ENCODE measurements around the gene CARF.
"Not testable (repeated sequence)": the region's sequence is repeated elsewhere in the genome, so short reads cannot be mapped to it uniquely, and the experiment has no call there.

The CARF gene

DNA sequence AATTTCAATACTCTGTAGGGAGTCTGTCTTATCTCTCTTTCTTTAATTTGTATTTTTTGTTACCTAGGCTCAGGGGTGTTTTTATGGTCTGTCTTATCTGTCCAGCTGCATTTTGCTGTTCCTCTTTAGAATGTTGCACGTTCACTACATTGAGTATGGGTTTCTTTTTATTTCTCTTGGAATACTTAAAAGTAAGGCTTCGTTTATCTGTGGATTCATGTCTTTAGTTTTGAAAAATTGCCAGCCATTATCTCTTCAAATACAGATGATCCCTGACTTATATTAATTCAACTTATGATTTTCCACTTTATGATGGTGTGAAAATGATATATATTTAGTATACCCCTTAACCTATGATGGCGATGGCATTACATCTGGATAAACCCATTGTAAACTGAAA is 26.9 kb downstream of the CARF start:
- no peak for DNase-seq (ENCODE audit: low spot score)

DNA sequence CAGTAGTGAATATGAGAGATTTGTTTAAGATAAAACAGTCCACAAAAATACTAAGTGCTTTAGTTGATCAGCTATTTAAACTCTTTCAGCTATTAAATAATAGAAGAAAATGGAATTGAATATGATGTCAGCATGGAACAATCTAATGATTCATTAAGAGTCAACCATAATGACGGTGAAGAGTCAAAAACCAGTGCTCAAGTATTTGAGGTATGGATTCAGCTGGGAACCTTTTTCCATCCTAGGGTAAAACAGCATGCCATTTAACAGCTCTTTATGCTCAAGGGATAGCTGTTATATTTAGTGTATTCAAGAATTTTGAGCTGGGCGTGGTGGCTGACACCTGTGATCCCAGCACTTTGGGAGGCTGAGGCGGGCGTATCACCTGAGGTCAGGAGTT is 29.7 kb downstream of the CARF start:
- DNase-seq (ENCODE audit: low spot score) = no peak

DNA sequence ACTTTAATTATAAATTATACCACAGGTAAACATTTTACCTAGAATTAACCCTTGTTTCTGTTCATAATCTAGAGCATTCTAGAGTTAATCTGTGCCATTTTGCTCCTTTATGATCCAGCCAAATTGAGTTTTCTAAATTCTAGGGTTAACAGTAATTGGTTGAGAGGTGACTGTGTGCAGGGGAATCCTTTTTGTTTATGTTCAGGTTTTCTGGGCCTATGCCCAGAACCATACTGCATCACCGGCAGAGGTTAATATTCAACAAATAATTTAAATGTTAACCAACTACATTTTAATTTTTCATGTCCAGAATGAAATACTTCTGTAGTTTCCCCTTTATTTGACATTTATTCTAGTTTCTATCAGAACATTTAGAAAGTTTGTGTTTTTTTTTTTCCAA is 32.3 kb downstream of the CARF start:
- DNase-seq (ENCODE audit: low spot score) = no peak

DNA sequence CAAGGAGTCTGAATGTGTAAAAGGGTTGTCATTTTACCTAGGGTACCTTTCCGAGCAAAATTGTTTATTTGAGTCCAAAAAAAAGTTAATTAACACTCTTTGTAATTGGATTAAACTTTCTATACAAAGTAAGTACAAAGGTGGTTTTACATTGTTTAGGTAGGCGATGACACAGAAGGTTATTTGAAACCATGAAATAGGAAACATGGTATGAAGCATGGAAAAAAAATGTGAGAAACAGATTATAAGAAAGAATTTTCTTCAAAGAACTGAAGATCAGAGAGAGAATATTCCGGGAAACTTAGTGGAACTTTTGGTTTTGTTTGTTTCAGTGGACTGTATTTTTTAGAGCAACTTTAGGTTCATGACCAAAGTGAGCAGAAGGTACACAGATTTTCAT is 32.7 kb downstream of the CARF start:
- DNase-seq (ENCODE audit: low spot score) = no peak

DNA sequence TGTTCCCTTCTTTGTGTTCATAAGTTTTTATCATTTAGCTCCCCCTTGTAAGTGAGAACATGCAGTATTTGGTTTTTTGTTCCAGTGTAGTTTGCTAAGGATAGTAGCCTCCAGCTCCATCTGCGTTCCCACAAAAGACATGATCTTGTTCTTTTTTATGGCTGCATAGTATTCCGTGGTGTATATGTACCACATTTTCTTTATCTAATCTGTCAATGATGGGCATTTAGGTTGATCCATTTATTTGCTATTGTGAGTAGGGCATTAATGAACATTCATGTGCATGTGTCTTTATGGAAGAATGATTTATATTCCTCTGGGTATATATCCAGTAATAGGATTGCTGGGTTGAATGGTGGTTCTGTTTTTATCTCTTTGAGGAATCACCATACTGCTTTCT is 33.4 kb downstream of the CARF start:
- DNase-seq (ENCODE audit: low spot score) = no peak

DNA sequence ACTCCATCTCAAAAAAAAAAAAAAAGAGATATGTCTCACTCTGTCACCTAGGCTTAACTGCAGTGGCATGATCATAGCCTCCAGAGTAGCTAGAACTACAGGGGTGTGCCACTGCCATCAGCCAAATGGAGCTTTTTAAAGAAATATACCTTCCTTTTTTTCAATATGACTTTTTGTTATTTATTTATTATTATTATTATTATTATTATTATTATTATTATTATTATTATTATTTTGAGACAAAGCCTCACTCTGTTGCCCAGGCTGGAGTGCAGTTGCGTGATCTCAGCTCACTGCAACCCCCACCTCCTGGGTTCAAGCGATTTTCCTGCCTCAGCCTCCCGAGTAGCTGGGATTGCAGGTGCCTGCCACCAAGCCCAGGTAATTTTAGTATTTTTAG is 37.3 kb downstream of the CARF start:
- not testable (repeated sequence) for DNase-seq (ENCODE audit: low spot score)

DNA sequence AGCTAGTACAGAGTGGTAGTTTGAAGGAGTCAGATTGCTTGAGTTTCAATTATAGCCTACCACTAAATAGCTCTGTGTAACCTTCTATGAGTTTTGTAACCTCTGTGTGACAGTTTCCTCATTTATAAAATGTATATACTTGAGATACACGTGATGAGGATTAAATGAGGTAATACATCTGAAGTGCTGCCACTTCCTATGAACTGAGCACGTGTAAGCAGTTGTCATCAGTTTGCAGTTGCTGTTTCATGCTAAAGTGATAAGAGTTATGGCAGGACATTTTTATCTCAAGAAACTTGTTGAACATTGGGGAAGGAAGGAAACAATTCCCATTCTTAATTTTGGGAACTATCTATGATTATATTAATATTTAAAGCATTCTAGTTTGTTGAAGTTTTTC is 38.5 kb downstream of the CARF start:
- no peak for DNase-seq (ENCODE audit: low spot score)

DNA sequence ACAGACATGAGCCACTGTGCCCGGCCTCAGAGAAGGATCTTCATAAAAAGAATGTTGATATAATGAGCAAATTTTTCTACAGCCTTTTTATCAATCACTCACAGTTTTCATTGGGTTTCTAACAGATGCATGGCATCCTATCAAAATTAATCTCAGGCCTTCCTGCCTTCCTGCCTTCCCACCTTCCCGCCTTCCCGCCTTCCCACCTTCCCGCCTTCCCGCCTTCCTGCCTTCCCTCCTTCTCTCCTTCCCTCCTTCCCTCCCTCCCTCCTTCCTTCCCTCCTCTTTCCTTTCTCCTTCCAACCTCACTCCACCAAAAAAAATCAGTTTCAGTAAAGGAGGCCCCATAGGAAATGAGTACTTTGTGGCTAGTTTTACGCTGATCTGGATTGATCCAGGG is 48.4 kb downstream of the CARF start:
- no peak for DNase-seq (ENCODE audit: low spot score)

DNA sequence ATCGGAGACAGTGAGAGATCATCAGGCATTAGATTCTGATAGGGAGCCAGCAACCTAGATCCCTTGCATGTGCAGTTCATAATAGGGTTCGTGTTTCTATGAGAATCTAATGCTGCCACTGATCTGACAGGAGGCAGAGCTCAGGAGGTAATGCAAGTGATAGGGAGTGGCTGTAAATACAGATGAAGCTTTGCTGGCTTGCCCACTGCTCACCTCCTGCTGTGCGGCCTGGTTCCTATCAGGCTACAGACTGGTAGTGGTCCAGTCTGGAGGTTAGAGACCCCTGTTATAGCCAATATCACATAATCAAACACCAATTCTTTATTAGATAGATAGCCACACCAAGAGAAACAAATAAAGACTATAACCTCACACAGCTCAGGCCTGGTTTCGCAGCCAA is 51.6 kb downstream of the CARF start:
- DNase-seq (ENCODE audit: low spot score) = no peak

DNA sequence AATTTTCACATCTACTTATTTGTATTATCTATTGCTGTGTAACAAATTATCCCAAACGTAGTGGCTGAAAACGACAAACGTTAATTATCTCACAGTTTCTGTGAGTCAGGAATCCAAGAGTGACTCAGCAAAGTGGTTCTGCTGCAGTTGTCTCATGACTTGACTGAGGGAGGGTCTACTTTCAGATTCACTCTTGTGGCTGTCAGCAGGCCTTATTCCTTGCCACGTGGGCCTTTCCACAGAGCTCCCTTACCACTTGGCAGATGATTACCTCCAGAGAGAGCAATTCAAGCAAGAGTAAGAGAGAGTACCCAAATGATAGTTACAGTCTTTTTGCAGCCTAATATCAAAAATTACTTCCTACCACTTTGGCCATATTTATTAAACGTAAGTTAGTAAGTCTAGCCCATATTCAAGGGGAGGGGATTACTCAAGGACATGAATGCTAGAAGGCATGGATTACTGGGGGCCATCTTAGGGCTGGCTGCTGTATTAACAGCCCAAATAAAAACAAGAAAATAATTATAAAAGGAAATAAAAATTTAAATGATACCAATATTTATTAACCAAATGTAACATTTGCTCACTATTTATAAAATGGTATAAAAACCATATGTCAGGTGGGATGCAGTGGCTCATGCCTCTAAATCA is 53.9 kb downstream of the CARF start:
- DNase-seq (ENCODE audit: low spot score) = peak; percentile 3

DNA sequence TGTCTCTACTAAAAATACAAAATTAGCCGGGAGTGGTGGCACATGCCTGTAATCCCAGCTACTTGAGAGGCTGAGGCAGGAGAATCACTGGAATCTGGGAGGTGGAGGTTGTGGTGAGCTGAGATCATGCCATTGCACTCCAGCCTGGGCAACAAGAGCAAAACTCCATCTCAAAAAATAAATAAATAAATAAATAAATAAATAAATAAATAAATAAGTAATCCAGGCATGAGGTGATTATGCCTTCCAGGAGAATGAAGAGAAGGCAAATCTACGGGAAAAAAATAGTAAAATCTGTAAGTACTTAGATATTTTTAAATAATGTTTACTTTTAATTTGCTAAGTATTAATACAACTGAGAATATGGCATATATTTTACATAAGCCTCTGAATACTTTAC is 57.3 kb downstream of the CARF start:
- DNase-seq (ENCODE audit: low spot score) = not testable (repeated sequence)

DNA sequence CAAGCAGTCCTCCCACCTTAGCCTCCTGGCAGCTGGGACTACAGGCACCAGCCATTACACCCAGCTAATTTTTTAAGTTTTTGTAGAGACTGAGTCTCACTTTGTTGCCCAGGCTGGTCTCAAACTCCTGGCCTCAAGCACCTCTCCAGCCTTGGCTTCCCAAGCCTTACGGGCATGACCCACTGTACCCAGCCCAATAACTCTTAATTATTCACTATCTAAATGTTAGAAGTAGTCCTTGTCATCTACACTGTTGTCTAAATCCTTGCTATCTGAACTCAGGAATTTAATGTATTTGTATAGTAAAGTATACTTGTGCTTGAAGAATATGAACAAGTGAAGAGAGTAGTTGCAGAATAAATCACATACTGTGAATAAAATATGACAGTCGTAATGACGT is 64.7 kb downstream of the CARF start:
- no peak for DNase-seq (ENCODE audit: low spot score)

DNA sequence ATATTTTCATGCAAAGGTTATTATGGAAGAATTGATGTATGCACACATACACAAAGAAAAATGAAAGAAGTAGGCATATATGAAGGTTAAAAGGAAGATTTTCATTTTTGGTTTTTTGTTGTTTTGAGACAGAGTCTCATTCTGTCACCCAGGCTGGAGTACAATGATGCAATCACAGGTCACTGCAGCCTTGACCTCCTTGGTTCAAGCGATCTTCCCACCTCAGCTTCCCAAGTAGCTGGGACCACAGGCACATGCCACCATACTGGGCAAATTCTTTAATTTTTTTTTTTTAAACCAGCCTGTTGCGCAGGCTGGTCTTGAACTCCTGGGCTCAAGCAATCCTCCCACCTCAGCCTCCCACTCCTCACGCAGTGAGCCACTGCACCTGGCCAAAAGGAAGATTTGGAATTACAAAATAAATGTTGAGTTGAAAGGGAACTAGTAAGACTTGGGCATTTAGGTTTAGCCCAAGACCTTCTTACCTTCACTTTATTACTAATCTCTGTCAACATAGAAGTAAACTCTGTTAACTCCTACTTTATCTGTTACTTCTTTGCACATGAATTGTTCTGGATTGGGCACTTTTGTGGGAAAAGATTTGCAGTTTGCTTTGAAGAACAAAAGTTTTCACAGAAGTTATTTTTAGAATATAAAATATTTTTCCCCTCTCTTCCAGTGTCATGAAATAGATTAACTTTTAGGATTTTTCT is 70.9 kb downstream of the CARF start:
- no peak for DNase-seq (ENCODE audit: low spot score)

DNA sequence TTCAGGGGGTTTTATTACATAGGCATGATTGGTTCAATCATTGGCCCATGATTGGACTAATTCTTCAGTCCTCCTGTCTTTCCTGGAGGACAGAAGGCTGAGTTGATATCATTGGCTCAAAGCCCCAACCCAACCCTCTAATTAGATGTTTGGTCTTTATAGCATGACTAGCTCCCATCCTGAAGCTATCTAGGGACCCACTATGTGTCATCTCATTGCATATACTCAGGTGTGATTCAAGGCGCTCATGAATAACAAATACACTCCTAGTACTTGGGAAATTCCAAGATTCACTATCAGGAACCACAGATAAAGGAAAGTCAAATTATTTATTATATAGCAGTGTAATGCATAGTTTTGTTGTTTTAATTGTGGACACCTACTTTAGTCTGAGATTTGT is 77.7 kb downstream of the CARF start:
- DNase-seq (ENCODE audit: low spot score) = no peak

DNA sequence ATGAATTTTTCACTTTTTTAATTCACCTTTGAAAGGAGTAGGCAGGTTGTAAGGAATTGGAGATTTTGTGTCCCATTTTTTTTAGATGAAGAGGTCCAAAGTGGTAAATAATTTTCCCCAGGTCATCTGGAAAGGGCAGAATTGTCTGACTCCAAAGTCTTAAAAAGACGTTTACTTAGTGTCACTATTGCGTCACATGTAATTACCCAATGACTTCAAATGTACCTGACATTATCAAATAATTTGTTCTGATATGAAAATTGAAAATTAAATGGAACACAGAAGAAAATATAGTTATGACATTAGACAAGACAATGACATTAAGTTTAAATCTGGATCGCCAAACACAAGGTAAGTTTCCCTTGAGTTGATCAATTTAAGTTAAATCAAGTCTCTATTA is 78.4 kb downstream of the CARF start:
- DNase-seq (ENCODE audit: low spot score) = no peak

DNA sequence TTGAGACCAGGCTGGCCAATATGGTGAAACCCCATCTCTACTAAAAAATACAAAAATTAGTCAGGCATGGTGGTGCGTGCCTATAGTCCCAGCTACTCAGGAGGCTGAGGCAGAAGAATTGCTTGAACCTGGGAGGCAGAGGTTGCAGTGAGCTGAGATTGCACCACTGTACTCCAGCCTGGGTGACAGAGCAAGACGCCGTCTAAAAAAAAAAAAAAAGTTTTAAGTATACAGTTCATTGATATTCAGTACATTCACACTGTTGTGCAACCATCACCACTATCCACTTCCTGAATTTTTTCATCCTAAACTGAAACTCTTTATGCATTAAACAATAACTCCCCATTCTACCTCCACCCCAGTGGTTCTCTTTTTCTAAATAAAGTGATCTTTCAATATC is 85.0 kb downstream of the CARF start:
- DNase-seq (ENCODE audit: low spot score) = not testable (repeated sequence)

DNA sequence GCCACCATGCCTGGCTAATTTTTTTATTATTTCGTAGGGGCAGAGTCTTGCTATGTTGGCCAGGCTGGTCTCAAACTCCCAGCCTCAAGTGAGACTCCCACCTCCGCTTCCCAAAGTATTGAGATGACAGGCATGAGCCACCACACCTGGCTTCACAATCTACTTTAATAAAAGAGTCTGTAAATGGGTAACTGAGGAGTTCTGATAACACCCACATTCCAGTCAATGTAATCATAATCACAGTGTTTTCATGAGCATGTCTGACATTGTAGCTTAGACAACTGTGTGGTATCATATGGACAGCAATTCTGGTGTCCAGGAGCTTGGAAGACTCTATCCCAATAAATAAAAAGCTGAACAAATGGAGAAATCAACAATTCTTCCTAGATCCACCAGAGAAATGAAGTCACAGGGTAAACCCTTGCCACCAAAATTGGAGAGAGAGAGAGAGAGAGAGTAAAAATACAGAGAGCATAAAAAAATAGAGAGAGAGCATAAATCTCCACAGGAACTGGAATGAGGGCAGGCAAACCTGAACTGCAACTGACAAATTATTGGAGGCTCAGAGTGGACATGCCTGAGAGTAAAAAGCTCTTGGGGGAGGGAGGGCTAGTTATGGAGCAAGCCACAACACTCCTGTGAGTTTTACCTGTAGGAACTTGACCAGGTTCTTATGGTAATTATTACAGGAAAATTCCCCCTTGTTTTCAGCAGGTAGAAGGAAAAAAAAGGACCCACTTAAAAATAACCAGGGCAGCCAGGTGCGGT is 90.2 kb downstream of the CARF start:
- no peak for DNase-seq (ENCODE audit: low spot score)

DNA sequence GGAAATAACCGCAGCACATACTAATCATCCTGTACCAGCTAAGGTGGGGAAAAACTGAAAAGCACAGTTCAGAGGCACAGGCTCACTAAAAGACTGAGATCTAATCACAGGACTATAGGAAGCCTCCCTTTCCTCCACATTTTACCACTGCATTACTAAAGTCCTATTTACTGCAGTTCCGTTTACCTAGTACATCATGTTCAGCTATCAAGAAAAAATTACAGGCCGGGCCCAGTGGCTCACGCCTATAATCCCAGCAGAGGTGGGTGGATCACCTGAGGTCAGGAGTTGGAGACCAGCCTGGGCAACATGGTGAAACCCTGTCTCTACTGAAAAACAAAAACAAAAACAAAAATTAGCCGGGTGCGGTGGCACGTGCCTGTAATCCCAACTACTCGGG is 91.6 kb downstream of the CARF start:
- no peak for DNase-seq (ENCODE audit: low spot score)

DNA sequence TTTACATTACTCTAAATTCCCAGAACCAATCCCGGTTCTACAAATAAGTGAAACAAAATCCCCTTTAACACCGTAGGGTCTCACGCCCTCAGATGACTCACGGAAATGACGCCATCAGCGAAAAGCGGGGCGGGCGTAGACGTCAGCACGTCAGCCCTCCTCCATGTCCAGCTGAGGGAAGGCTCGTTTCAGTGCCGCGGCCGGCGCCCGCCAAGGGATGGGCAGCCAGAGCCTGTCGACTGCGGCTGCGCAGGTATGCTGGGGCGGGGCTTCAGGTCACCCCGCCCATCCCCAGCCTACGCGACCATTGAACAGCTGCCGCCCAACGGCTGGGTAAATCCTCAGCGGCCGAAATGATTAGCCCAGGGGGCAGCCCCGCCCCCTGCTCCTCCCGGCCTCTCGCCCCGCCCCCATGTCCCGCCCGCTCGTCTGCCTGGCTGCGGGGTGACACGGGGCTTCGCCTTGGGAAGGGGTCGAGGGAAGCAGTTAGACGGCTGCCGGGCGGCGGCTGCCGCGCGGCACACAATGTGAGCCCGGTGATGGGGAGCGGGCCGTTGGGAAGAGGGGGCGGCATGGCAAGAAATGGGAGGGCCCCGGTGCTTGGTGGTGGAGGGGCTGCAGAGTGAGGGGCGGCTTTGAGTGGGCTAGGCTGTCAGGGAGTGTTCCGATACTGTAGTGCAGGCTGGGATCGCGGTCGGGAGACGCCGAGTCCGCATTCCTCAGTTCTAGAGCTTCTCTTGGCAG is 102.6 kb downstream of the CARF start, which contains the start of gene NBEAL1:
NBEAL1 (plus strand) TSS at position 420 of the 744 bp plus-strand sequence. CDS start 1,510 bp downstream, outside the sequence.
- DNase-seq (ENCODE audit: low spot score) = peak; percentile 97

DNA sequence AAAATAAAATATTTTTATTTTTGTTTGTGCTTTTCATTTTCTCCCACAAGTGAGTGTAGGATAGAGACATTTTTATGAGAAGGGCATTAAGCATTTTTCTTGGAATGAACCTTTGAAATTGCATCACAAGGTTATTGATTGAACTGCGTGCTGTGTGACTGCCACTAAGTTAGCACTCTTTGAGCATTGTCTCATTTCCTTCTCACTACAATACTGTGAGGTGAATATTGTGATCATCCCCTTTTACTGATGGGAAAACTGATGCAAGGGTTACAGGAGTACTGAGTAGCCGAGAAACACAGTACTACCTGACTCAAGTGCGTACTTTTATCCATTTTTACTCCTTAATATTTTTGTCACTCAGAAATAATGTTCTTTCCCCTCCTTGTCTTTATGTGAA is 104.6 kb downstream of the CARF start:
- DNase-seq (ENCODE audit: low spot score) = no peak

DNA sequence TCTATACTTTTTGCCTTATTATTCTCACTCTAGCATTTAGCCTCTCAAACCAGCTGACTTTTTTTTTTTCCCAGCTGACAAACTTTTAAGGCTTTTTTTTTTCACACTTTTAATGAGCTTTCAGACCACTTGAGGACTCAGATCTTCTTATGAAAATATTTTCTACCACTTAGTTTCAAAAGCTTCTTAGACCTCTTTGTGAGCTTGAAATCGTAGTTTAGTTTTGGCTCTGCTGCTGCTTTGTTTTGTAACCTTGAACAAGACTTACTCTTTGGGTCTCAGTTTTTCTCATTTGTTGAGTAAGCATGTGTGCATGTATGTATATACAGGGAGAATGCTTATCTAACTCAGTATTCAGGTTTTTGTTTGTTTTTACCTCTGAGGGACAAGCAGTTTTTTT is 106.1 kb downstream of the CARF start:
- no peak for DNase-seq (ENCODE audit: low spot score)

DNA sequence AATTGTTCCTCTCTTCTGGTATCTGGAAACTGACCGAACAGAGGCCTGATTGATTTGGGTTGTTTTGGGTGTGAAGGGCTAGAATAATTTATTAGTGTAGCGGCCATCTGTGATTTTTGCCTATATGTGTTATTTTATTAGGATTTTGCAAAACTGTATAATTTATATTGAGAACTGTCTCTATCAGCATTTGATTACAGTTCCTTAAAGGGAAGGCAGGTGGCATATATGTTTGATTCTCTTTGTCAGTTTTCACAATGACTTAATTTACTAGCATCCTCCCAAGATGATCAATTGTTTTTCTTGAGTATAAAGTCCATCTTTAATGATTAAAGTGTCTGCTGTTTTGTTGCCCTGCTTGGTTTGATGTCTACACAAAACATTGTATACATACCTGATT is 107.1 kb downstream of the CARF start:
- DNase-seq (ENCODE audit: low spot score) = no peak

DNA sequence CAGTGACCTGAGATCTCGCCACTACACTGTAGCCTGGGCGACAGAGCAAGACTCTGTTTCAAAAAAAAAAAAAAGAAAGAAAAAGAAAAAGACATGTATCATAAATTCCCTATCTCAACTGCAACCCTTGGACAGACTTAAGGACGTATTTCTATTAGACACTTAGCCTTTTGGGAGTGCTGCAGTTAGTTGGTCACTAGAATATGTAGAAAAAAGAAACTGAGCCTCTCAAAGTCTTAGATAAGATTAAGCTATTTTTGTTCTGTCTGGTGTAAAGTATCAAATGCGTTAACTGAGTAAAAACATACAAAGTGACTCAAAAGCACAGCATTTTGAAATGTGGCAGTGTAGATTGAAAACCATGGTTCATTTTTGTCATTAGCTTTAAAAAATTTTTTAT is 109.9 kb downstream of the CARF start:
- DNase-seq (ENCODE audit: low spot score) = no peak
